ENCODE measurements around the gene TMEM212. TPM values are rescaled to one million over a fixed set of nuclear protein-coding genes. Genes with fewer than 3 reads are reported as not detected.

TMEM212 gene
- total and polyA plus RNA-seq, 2 donors (not counting 1 experiment from before 2014, with no cell fraction given) = not detected

- H2AFZ ChIP-seq (ENCODE audit: insufficient read depth, low read depth, low read length, poor library complexity, severe bottlenecking) = no peak overlapping the region
- TF ChIP-seq CTCF (IDR thresholded peaks at IDR 0.05) (no peak), EZH2 (IDR thresholded peaks at IDR 0.05; ENCODE audit: borderline replicate concordance, insufficient read depth, low read depth, low read length, poor library complexity, severe bottlenecking) (no peak)
- no peaks in the 10 kb centered on the region for H3K4me1 ChIP-seq (ENCODE audit: control insufficient read depth in 2 of 2, insufficient read depth in 2 of 2, low read length in 2 of 2)
- no peak overlapping the region for H3K4me3 ChIP-seq (ENCODE audit: control extremely low read depth in 1 of 5, extremely low read depth in 1 of 5, insufficient read depth in 1 of 5, low read depth in 2 of 5, low read length in 4 of 5)
- Mint-ChIP-seq H3K4me3 (no peak overlapping the region), H3K4me1 (no peaks in the 10 kb centered on the region), H3K9me3 (ENCODE audit: insufficient read depth) (peaks cover 5% of the 10 kb centered on the region), H3K27ac (no peak overlapping the region), H3K27me3 (no peaks in the 10 kb centered on the region)
- no peaks in the 10 kb centered on the region for H4K20me1 ChIP-seq (ENCODE audit: control insufficient read depth, insufficient read depth, low read length, poor library complexity, severe bottlenecking)
- no peak overlapping the region for H3K4me2 ChIP-seq (replicated peaks; ENCODE audit: low read depth, low read length, poor library complexity, severe bottlenecking)
- no peak for DNase-seq
- H3K79me2 ChIP-seq (ENCODE audit: control insufficient read depth, insufficient read depth, low read length) = no peaks in the 10 kb centered on the region
- H3K9me3 ChIP-seq (ENCODE audit: control extremely low read depth in 1 of 3, control insufficient read depth in 2 of 3, insufficient read depth in 1 of 3, low read length in 2 of 3) = peaks cover 0 to 11% (median 0%) of the 10 kb centered on the region in 3 donors
- no peaks in the 10 kb centered on the region for H3K36me3 ChIP-seq (replicated peaks in 1 of 2; ENCODE audit: control extremely low read depth in 1 of 2, control insufficient read depth in 1 of 2, extremely low read depth in 1 of 2, insufficient read depth in 2 of 2, low read length in 1 of 2)
- ChIA-PET POLR2A (no interaction called here), CTCF (no interaction called here)
- 100% methylated on average over 1 of the region's 6 CpGs for WGBS (ENCODE audit: insufficient coverage)
- ATAC-seq (ENCODE audit: low read depth) = no peak
- no peak overlapping the region for H3K9ac ChIP-seq (ENCODE audit: low read length)
- H3K27ac ChIP-seq (ENCODE audit: low read length in 2 of 2) = no peak overlapping the region
- intact Hi-C loops (cut with micrococcal nuclease) = no loop called here
- no peaks in the 10 kb centered on the region for H3K27me3 ChIP-seq (replicated peaks in 1 of 4; ENCODE audit: control extremely low read depth in 1 of 4, control insufficient read depth in 3 of 4, insufficient read depth in 4 of 4, low read length in 3 of 4)
These were observed 7.3 kb downstream of the TMEM212 start for GRCh38 chr3:171850320-171850959.

GRCh38 chr3:171850960-171851659, 8.0 kb downstream of the TMEM212 start:
- no peak for ATAC-seq (ENCODE audit: low read depth)
- ChIA-PET CTCF (no interaction called here), POLR2A (no interaction called here)
- Histone ChIP-seq H3K4me3 (ENCODE audit: control extremely low read depth in 1 of 5, extremely low read depth in 1 of 5, insufficient read depth in 1 of 5, low read depth in 2 of 5, low read length in 4 of 5) (no peak overlapping the region), H3K27me3 (replicated peaks in 1 of 4; ENCODE audit: control extremely low read depth in 1 of 4, control insufficient read depth in 3 of 4, insufficient read depth in 4 of 4, low read length in 3 of 4) (no peaks in the 10 kb centered on the region), H3K4me1 (ENCODE audit: control insufficient read depth in 2 of 2, insufficient read depth in 2 of 2, low read length in 2 of 2) (no peaks in the 10 kb centered on the region), H3K9me3 (ENCODE audit: control extremely low read depth in 1 of 3, control insufficient read depth in 2 of 3, insufficient read depth in 1 of 3, low read length in 2 of 3) (peaks cover 0 to 12% (median 0%) of the 10 kb centered on the region in 3 donors), H3K79me2 (ENCODE audit: control insufficient read depth, insufficient read depth, low read length) (no peaks in the 10 kb centered on the region), H4K20me1 (ENCODE audit: control insufficient read depth, insufficient read depth, low read length, poor library complexity, severe bottlenecking) (no peaks in the 10 kb centered on the region), H3K4me2 (replicated peaks; ENCODE audit: low read depth, low read length, poor library complexity, severe bottlenecking) (no peak overlapping the region), H2AFZ (ENCODE audit: insufficient read depth, low read depth, low read length, poor library complexity, severe bottlenecking) (no peak overlapping the region), H3K9ac (ENCODE audit: low read length) (no peak overlapping the region), H3K36me3 (replicated peaks in 1 of 2; ENCODE audit: control extremely low read depth in 1 of 2, control insufficient read depth in 1 of 2, extremely low read depth in 1 of 2, insufficient read depth in 2 of 2, low read length in 1 of 2) (no peaks in the 10 kb centered on the region), H3K27ac (ENCODE audit: low read length in 2 of 2) (no peak overlapping the region)
- Mint-ChIP-seq H3K4me1 (no peaks in the 10 kb centered on the region), H3K27me3 (no peaks in the 10 kb centered on the region), H3K4me3 (no peak overlapping the region), H3K9me3 (ENCODE audit: insufficient read depth) (peaks cover 5% of the 10 kb centered on the region), H3K27ac (no peak overlapping the region)
- 50% methylated on average over 2 of the region's 6 CpGs for WGBS (ENCODE audit: insufficient coverage)
- DNase-seq = no peak
- intact Hi-C loops (cut with micrococcal nuclease) = no loop called here
- no peak for TF ChIP-seq CTCF (IDR thresholded peaks at IDR 0.05)
